ENCODE measurements around the gene PHYHIPL.

The PHYHIPL gene

DNA sequence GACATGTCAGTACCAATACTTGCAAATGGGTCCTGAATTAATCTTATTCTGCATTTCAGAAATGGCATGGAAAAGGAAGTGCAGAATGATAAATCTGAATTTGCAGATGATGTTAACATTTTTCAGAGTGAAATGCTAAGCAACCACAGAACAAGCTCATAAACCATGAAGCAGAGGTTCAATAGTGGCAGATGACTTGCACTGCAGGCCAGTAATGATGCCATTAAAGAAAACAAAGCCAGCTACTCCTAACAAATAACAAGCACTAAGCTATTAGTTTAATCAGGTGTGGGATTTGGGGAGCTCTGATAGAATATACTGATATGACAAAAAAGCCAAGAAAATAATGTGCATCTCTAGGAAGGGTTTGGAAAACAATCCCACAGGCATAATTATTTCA, 100.5 kb downstream of the PHYHIPL start:
- TF ChIP-seq TEAD4 (IDR thresholded peaks at IDR 0.05) = no peak
- TF ChIP-seq ZBTB7A (IDR thresholded peaks at IDR 0.05; ENCODE audit: low read depth) = no peak
- TF ChIP-seq, protein P1, sequence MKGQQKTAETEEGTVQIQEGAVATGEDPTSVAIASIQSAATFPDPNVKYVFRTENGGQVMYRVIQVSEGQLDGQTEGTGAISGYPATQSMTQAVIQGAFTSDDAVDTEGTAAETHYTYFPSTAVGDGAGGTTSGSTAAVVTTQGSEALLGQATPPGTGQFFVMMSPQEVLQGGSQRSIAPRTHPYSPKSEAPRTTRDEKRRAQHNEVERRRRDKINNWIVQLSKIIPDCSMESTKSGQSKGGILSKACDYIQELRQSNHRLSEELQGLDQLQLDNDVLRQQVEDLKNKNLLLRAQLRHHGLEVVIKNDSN (IDR thresholded peaks at IDR 0.05) = no peak
- no peak for TF ChIP-seq TAF1 (IDR thresholded peaks at IDR 0.05; ENCODE audit: low read depth)
- TF ChIP-seq TCF12 (IDR thresholded peaks at IDR 0.05; ENCODE audit: low read depth) = no peak
- no peak for TF ChIP-seq YY1 (IDR thresholded peaks at IDR 0.05; ENCODE audit: low read depth)
- TF ChIP-seq CEBPB (IDR thresholded peaks at IDR 0.05) = no peak
- no peak for TF ChIP-seq EP300 (IDR thresholded peaks at IDR 0.05; ENCODE audit: borderline replicate concordance)
- TF ChIP-seq, protein P2, sequence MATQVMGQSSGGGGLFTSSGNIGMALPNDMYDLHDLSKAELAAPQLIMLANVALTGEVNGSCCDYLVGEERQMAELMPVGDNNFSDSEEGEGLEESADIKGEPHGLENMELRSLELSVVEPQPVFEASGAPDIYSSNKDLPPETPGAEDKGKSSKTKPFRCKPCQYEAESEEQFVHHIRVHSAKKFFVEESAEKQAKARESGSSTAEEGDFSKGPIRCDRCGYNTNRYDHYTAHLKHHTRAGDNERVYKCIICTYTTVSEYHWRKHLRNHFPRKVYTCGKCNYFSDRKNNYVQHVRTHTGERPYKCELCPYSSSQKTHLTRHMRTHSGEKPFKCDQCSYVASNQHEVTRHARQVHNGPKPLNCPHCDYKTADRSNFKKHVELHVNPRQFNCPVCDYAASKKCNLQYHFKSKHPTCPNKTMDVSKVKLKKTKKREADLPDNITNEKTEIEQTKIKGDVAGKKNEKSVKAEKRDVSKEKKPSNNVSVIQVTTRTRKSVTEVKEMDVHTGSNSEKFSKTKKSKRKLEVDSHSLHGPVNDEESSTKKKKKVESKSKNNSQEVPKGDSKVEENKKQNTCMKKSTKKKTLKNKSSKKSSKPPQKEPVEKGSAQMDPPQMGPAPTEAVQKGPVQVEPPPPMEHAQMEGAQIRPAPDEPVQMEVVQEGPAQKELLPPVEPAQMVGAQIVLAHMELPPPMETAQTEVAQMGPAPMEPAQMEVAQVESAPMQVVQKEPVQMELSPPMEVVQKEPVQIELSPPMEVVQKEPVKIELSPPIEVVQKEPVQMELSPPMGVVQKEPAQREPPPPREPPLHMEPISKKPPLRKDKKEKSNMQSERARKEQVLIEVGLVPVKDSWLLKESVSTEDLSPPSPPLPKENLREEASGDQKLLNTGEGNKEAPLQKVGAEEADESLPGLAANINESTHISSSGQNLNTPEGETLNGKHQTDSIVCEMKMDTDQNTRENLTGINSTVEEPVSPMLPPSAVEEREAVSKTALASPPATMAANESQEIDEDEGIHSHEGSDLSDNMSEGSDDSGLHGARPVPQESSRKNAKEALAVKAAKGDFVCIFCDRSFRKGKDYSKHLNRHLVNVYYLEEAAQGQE (IDR thresholded peaks at IDR 0.05; ENCODE audit: low read depth) = no peak
- no peak for TF ChIP-seq CREB1 (IDR thresholded peaks at IDR 0.05; ENCODE audit: low read depth)
- TF ChIP-seq, protein P3, sequence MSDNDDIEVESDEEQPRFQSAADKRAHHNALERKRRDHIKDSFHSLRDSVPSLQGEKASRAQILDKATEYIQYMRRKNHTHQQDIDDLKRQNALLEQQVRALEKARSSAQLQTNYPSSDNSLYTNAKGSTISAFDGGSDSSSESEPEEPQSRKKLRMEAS (IDR thresholded peaks at IDR 0.05) = no peak
- no peak for TF ChIP-seq RAD21 (IDR thresholded peaks at IDR 0.05; ENCODE audit: low read depth)
- TF ChIP-seq EGR1 (IDR thresholded peaks at IDR 0.05) = no peak
- no peak for TF ChIP-seq NFIC (IDR thresholded peaks at IDR 0.05)
- no peak for TF ChIP-seq FOXM1 (IDR thresholded peaks at IDR 0.05; ENCODE audit: borderline replicate concordance, low read depth)

DNA sequence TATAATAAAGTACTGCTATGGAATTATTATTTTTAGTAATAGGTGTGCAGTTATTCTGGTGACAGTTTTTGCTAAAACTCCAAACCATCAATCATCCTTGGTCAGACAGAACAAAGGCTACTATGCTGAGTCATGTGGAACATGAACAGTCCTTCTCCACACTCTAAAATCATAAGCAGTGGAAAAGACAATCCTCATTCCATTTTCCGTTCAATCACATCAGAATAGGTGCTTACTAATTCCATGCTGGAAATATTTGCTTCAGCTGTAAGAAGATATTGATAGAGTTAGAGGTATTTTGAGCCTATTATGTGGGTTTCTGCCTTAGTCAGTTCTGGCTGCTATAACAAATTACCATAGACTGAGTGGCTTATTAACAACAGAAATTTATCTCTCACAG, 103.0 kb downstream of the PHYHIPL start:
- no peak for TF ChIP-seq YY1 (IDR thresholded peaks at IDR 0.05; ENCODE audit: low read depth)
- no peak for TF ChIP-seq TCF12 (IDR thresholded peaks at IDR 0.05; ENCODE audit: low read depth)
- TF ChIP-seq, protein P3 (IDR thresholded peaks at IDR 0.05) = no peak
- no peak for TF ChIP-seq TAF1 (IDR thresholded peaks at IDR 0.05; ENCODE audit: low read depth)
- no peak for TF ChIP-seq FOXM1 (IDR thresholded peaks at IDR 0.05; ENCODE audit: borderline replicate concordance, low read depth)
- TF ChIP-seq, protein P2 (IDR thresholded peaks at IDR 0.05; ENCODE audit: low read depth) = no peak
- TF ChIP-seq TEAD4 (IDR thresholded peaks at IDR 0.05) = no peak
- TF ChIP-seq ZBTB7A (IDR thresholded peaks at IDR 0.05; ENCODE audit: low read depth) = no peak
- TF ChIP-seq EGR1 (IDR thresholded peaks at IDR 0.05) = no peak
- TF ChIP-seq CEBPB (IDR thresholded peaks at IDR 0.05) = no peak
- TF ChIP-seq NFIC (IDR thresholded peaks at IDR 0.05) = no peak
- TF ChIP-seq RAD21 (IDR thresholded peaks at IDR 0.05; ENCODE audit: low read depth) = no peak
- TF ChIP-seq, protein P1 (IDR thresholded peaks at IDR 0.05) = no peak
- TF ChIP-seq CREB1 (IDR thresholded peaks at IDR 0.05; ENCODE audit: low read depth) = no peak
- no peak for TF ChIP-seq EP300 (IDR thresholded peaks at IDR 0.05; ENCODE audit: borderline replicate concordance)

DNA sequence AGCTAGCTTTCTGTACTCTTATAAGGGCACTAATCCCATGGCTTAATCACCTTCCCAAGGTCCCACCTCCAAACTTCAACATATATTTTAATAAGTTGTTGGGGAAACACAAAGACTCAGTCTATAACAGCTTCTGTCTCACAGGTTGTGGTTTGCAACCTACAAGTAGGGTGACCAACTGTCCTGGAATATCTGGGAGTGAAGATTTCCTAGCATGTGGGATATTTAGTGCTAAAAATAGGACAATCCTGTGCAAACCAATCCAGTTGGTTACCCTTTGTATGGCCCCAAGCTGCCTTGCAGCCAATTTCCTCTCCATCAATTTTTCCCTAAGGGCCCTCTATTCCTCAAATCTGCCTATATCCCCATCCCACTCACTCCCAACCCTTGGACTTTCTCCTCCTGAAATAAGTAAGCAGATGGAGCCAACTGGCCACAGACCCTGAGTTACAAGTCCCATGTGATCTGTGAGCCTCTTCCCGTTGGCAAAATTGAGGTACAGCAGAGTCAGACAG, 103.6 kb downstream of the PHYHIPL start:
- TF ChIP-seq TEAD4 (IDR thresholded peaks at IDR 0.05) (no peak), CEBPB (IDR thresholded peaks at IDR 0.05) (no peak), EGR1 (IDR thresholded peaks at IDR 0.05) (no peak), CREB1 (IDR thresholded peaks at IDR 0.05; ENCODE audit: low read depth) (no peak), FOXM1 (IDR thresholded peaks at IDR 0.05; ENCODE audit: borderline replicate concordance, low read depth) (no peak), TAF1 (IDR thresholded peaks at IDR 0.05; ENCODE audit: low read depth) (no peak), TCF12 (IDR thresholded peaks at IDR 0.05; ENCODE audit: low read depth) (no peak), ZBTB7A (IDR thresholded peaks at IDR 0.05; ENCODE audit: low read depth) (no peak), RAD21 (IDR thresholded peaks at IDR 0.05; ENCODE audit: low read depth) (no peak), NFIC (IDR thresholded peaks at IDR 0.05) (no peak), YY1 (IDR thresholded peaks at IDR 0.05; ENCODE audit: low read depth) (no peak)
- TF ChIP-seq, protein P3 (IDR thresholded peaks at IDR 0.05) = no peak
- TF ChIP-seq, protein P1 (IDR thresholded peaks at IDR 0.05) = no peak

DNA sequence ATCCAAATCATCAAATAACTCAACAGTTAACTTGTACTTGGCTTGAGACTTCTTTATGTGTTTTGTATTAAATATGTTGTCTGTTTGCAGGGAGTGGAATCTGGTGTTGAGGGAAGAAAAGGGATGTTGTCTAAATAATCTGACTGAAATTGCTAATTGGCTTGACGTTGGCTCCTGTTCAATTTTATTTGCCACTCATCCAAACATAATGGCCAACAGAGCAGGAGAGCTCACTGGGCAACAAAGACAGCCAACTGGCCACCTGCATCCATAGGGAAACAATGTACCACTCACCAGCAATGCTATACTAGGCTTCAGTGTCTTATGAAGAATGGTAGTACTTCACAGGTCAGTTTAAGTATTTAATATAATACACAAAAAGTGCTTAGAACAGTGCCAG, 105.4 kb downstream of the PHYHIPL start:
- TF ChIP-seq TEAD4 (IDR thresholded peaks at IDR 0.05) (no peak), FOXM1 (IDR thresholded peaks at IDR 0.05; ENCODE audit: borderline replicate concordance, low read depth) (no peak), CREB1 (IDR thresholded peaks at IDR 0.05; ENCODE audit: low read depth) (no peak), TCF12 (IDR thresholded peaks at IDR 0.05; ENCODE audit: low read depth) (no peak), YY1 (IDR thresholded peaks at IDR 0.05; ENCODE audit: low read depth) (no peak), TAF1 (IDR thresholded peaks at IDR 0.05; ENCODE audit: low read depth) (no peak)
- TF ChIP-seq, protein P3 (IDR thresholded peaks at IDR 0.05) = no peak
- TF ChIP-seq, protein P2 (IDR thresholded peaks at IDR 0.05; ENCODE audit: low read depth) = no peak
